Posterior cingulate gyrus (tissue), 11 donors: Measurements from ENCODE around the gene MSLN.

Experiments
- DNase-seq, 10 donors: peaks; one replicate each; pipeline versions ENCODE4 v3.0.0 to v3.0.0-alpha.2; 2020 to 2021; ENCODE audit warnings: mixed read lengths in 3 of 10
- intact Hi-C: fragments of 100-400 bp; cut with DNase I; formaldehyde crosslinking; loops from one replicate; pipeline ENCODE4 v1.15.1; 2023

The MSLN gene

DNA sequence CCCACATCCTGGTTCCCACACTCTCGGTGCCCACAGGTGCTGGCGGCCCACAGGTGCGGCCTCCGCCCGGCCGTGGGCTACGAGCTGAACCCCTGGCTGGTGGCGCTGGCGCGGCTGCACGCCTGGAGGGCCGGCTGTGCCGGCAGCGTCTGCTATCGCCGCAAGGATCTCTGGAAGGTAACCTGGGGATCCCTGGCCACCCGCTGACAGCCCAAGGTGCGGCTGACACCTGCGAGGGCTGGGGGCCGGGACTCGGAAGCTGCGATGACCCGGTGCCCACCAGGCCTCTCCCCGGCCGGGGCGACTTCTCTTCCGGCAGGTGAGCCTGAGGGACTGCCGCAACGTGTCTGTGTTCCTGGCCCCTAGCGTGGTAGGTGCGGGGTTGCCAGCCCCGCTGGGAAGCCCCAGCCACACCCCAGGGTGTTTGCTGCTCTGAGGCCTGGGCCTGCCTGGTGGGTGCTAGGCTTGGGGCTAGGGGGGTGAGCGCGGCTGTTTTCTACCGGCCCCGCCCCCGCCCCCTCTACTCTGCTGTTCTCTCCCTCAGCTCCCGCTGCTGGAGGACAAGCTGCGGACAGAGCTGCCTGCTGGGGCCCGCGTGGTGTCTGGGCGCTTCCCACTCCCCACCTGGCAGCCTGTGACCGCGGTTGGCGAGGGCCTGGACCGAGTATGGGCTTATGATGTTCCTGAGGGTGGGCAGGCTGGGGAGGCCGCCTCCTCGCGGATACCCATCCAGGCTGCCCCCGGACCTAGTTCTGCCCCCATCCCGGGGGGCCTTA lies 38.6 kb upstream of the MSLN start:
- intact Hi-C loops, result loop anchor here (2.0 kb wide), 1 partner anchor 19 kb away; the partner anchor contains the start of gene CIAO3

DNA sequence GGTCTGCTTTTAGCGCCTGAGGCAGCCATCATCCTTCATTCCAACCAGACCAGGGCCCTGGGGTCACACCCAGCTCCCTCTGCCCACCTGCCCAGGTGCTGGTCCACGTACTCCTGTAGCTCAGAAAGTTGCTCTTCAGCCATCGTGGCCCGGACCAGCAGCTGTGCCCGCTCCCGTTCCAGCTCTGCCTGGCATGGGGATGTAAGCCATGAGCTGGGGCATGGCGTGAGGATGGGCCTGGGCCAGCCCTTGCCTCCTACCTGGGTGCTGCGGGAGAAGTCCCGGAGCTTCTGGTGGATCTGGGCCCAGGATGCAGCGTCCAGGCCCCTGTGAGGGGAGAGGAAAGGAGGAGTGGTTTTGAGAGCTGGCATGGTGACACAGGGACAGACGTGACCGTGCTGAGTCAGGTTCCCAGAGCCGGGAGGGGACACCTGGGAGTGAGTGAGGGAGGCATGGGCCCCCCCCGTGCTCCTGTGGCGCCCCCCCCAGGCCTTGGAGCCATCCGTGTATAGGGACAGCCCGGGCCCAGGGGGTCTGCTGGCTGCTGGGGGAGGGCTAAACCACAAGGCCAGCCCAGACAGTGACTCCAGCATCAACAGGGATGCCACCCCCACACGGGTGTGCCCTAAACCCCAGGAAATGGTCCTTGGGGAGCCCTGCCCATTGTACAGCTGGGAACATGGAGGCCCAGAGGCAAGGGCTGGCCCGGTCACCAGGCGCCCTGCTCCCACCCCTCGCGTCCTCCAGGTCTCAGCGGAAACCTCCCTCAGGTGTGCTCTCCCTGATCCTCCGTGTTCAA lies 37.5 kb upstream of the MSLN start:
- DNase-seq, result no peak
- intact Hi-C loops, result no loop called here

More for the DNA sequence above, 38.6 kb upstream of the MSLN start:
- DNase-seq, result peak in 1 of 10 donors; percentile 7

DNA sequence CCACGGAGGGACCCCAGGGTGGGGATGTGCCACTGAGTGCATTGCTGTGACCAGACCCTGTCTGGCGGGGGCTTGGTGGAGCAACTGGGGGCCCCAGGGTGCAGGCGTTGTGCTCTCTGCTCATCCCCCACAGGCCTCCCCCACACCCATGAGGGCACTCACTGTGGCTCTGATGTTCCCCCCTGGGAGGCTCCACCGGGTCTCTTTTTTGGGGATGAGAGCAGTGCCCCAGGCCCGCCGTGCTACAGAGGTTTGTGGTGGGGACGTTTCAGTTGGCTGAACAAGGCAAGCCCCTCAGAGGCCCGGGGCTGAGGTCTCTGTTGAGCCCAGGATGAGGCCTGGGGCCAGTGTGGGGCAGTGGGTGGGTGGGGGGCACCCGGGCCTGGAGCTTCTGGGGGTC lies 36.8 kb upstream of the MSLN start:
- intact Hi-C loops, result no loop called here
- DNase-seq, result no peak

DNA sequence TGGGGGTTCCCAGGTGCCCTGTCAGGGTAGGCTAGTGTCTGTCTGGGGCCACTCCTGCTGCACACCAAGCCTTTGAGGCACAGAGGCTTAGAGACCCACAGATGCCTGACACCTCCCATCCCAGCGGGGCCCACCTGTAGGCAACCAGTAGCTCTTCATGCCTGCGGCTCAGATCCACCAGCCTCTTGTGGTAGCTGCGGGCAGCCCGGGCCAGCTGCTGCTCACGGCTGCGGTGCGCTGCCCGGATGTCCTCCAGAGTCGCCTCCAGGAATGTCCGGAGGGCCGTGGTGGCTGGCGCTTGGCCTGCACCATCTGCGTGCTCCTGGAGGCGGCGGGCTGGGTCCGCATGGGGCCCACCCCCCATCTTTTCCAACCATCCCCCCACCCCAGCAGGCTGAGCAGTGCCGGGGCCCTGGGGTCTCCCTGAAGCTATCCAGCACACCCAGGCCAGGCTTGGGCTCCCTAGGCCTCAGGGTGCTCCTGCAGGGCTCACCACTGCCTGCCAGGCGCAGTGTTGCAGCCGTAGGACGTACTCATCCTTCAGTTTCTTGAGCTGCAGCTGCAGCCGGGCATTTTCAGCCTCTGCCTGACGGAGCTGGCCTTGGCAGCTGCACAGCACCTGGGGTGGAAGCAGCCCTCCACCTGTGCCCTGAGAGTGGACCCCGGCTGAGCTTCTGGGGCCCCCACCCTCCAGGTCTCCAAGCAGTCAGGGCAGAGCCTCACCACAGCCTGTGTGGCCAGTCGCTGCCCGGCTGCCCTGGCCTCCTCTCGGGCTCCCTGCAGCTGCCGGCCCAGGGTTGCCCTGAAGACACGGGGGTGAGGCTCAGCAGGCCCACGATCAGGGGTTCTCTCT lies 36.1 kb upstream of the MSLN start:
- intact Hi-C loops, result no loop called here
- DNase-seq, result no peak

DNA sequence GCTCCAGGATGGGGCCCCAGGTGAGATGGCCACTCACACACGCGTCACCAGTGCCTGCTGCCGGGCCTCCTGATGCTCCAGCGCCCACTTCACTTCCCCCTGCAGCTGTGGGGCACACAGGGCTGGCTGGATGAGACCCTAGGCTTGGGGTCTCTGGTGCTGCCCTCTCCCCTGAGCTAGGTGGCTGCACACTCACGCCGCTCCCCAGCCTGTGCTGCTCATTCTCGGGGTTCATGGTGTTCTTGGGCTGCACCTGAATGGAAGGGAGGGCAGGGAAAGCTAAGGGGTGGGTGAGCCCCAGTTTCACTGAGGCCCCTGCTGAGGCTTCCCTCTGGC lies 35.5 kb upstream of the MSLN start:
- DNase-seq, result no peak
- intact Hi-C loops, result no loop called here

DNA sequence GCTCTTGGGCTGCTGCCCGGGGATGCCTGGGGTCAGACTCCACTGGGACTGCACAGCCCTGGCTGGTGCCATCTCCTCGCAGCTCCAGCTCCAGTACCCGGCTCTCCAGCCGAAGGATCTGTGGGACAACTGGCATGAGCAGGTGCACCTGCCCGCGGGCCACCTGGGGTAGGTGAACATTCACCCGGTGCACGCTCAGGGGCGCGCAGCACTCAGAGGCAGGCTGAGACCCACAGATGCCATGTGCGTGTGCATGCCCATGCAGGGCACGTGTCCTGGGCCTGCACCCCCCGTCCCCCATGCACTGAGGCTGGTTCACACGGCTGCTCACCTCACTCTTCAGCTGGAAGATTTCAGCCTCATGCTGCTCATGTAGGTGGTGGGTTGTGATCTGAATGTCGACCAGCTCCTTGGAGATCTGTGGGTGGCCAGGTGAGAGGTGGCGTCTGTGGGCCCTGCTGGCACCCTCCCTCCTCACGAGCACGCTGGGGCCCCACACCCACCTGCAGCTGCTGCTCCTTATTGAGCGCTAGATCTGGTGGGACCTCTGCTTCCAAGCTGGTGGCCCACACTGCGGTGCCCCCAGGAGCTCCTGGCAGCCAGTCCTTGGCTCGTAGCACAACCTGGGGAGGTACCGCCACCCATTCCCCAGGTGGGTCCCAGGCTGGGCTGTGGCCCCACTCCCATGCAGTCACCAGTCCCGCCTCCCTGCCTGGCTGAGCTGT lies 34.9 kb upstream of the MSLN start:
- intact Hi-C loops, result no loop called here

DNA sequence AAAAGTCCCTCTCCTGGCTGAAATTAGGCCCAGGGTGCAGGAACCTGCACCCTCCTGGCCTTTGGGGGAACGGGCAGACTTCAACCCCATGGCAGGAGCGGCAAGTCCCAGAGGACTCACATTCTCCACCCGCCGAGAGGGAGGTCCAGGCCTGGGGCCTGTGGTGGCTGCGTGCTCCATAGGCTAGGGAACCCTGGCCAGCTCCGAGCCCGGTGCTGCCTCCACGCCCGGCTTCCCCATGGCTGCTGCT lies 34.4 kb upstream of the MSLN start:
- no peak for DNase-seq
- intact Hi-C loops, result no loop called here

More for the DNA sequence above, 34.9 kb upstream of the MSLN start:
- DNase-seq, result no peak

DNA sequence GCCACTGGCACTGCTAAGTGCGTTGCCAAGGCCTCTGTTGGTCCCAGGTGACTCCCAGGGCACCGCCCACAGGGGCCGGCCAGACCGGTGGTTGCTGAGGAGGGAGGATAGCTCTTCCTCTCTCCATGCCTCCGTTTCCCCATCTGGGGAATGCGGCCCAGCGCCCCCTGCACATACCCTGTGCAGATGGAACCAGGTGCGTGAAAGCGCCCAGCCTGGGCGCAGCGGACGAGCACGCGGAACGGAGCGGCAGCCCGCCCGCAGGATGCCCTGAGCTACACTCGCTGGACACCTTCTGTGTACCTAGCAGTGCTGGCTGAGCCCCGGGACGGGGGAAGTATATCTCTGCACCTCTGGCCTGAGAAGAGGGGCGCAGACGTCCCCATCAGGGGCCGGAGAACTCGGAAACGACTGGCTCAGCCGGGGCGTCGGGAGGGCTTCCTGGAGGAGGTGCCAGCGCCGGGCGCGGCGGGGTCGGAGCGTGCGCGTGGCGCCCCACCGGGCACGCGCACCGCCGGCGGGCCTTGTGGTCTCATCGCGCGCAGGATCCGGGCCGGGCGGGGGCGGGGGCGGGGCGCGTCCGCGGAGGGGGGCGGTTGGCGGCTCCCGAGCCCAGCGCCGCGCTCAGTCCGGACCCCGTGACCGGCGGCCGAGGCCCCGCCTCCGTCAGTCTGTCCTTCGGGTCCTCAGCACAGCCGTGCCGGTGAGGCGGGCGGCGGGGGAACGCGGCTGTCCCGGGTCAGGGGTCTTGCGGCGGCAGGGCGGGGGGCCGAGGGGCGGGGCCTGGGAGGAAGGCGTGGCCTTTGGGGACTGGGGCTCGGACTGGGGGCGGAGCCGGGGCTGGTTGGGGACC lies 33.9 kb upstream of the MSLN start, which contains the start of the genes CCDC78 and HAGHL:
Gene CCDC78 (minus strand): TSS at position 6 of the 853 bp plus-strand sequence. CDS start 76 bp downstream, outside the sequence.
Gene HAGHL (plus strand): TSS at position 669 of the 853 bp plus-strand sequence. CDS start 404 bp downstream, outside the sequence.
- intact Hi-C loops, result no loop called here
- DNase-seq, result peak in 6 of 10 donors; percentile 66 to 95 (median 79)

DNA sequence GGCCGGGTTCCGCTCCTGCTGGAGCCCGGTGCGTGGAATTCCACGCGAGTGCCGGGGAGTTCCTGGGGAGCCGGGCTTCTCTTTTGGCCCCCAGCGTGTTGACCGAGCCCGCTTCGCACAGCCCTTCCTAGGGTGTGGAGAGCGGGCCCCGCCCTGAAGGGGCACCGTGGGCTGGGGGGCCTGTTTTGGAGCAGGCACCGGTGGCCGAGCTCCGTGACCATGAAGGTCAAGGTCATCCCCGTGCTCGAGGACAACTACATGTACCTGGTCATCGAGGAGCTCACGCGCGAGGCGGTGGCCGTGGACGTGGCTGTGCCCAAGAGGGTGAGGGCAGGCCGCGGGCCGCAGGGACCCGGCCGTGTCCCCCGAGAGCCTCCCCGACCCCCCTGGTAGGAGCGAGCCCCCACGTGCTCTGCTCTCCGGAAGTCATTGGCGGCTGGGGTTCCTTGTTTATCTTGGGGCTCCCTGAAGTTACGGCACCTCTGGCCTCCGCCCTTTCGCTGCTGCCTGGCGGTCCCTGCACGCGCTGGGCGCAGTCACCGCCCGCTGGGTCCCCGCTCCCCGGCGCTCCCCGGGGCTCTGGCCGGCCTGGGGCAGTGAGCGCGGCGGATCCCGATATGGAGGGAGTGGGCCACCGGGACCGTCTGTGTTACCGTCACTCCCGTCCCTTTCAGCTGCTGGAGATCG lies 33.1 kb upstream of the MSLN start:
- intact Hi-C loops, result no loop called here
- DNase-seq, result no peak

DNA sequence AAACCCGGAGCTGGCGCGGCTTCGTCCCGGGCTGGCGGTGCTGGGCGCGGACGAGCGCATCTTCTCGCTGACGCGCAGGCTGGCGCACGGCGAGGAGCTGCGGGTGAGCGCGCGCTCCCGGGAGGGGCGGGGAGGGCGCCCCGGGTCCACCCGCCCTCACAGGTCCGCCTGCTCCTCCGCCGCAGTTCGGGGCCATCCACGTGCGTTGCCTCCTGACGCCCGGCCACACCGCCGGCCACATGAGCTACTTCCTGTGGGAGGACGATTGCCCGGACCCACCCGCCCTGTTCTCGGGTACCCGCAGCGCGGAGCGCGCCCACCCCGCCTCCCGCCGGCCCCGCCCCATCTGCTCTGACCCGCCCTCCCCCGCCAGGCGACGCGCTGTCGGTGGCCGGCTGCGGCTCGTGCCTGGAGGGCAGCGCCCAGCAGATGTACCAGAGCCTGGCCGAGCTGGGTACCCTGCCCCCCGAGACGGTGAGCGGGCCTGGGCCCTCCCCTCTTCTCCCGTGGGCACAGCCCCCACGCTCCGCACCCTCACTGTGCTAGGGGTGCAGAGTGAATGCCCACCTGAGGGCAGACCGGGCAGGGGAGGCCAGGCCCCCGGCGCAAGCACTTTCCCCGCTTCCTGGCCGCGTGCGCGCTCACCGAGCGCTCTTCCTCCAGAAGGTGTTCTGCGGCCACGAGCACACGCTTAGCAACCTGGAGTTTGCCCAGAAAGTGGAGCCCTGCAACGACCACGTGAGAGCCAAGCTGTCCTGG lies 32.2 kb upstream of the MSLN start:
- peak in 5 of 10 donors; percentile 64 to 95 (median 67) for DNase-seq
- intact Hi-C loops, result no loop called here

DNA sequence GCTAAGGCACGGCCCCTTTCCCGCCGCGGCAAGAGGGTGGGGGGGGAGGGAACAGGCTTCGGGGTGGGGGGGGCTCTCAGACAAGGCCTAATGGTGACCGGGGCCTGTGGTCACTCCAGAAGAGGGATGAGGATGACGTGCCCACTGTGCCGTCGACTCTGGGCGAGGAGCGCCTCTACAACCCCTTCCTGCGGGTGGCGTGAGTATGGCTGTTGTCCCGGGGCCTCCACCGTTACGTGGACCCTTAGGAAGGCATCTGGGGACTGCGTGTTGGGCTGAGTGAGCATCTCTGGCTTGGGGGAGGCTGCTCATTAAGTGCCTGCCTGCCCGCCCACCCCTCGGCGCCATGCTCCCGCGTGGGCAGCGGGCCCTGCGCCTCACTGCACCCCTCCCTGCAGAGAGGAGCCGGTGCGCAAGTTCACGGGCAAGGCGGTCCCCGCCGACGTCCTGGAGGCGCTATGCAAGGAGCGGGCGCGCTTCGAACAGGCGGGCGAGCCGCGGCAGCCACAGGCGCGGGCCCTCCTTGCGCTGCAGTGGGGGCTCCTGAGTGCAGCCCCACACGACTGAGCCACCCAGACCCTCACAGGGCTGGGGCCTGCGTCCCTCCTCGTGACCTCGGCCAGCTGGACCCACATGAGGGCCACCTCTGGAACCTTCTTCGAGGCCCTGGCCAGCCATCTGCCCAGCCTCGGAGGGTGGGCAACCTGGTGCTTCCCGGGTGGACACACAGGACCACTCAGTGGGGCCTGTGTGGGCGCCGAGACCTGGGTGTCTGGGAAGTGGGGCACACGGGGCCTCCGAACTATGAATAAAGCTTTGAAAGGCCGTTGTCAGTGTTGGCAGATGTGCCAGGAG lies 31.4 kb upstream of the MSLN start:
- DNase-seq, result peak in 2 of 10 donors; percentile 90 to 93
- intact Hi-C loops, result no loop called here

DNA sequence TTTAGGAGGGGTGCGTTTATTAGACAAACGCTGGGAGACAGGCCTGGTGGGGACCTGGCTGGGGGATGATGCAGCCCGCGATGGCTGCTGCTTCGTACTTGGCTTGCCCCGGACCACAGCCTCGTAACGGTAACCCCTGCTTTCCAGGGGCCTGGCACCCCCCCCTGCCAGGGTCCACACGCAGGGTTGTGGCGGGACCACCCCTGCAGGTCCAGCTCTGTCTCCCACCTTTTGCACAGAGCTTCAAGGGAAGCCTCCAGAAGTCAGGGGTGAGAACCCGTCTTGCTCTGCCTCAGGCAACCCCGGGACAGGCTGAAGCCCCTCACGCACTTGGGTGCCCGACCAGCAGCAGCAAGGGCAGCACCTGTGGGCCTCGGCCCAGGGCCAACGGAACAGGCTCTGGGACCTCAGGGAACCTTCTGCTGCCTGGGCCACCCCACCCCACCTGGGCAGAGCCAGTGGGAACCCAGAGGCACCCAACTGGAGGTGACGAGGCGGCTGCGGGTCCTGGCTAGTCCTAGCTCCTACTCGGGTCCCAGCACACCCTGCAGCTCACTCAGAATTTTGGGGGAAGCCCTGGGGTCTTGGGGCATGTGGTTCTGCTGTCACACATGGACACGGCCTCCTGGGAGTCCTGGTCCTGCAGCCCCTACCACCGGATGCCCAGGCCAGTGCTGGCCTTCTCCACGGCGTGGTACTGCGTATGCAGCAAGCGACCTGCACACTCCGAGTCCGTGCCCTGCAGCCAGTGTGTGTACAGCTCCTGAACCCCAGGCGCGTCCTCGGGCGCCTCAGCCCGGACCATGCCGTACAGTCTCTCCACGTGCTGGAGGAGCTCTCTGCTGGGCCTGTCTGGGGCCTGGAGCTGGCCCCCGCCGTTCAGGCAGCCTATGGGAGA lies 30.5 kb upstream of the MSLN start:
- peak in 1 of 10 donors; percentile 85 for DNase-seq
- intact Hi-C loops, result no loop called here

DNA sequence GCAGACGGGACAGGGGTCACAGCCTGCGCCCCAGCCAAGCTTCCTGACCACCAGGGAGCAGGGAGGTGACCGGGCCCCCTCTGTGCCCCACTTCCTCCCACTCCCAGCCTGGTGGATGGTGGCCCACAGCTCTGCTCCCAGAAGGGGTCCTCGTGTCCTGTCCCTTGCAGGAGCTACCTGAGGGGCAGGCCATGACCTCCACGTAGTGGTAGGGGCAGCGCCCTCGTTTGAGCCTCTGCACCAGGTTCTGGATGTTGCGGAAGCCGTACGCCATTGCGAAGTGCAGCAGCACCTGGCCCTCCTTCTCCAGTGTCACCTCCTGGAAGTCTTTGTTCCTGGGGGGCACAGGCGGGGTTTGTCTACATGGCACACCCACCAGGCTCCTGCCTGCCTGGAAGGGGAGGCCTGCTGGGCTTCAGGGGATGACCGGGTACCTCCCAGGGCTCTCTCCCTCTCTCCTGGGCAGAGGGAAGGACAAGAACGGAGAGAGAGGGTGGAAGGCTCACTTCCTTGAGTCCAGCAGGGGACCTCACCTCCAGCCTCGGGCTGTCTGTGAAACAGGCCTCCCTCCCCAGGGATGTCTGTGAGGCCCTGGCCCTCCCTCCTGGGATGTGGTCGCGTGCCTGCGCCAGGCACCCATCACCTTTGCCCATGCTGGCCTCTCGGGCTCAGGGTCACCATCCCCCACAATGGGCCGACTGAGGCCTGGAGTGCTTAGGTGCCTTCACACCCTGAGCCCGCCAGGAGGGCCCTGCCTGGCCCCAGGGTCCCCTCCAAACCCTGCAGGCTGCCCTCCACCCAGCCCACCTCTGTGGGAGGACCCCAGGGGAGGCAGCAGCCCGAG lies 29.6 kb upstream of the MSLN start:
- intact Hi-C loops, result no loop called here
- DNase-seq, result peak in 1 of 10 donors; percentile 75

DNA sequence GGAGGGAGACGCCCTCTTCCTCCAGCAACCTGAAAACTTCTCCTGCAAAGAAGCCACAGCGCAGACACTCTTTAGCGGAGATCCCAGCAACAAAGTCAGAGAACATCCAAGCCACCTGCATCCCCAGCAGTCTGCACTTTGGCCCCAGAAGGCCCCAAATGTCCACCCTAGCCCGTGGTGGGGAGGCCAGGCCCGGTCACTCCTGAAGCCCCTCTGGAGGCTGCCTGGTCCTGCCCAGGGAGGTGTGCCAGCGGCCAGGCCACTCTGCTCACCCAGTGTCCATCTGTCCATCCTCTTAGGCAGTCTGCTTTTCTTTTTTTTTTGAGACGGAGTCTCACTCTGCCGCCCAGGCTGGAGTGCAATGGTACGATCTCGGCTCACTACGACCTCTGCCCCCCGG lies 28.2 kb upstream of the MSLN start:
- DNase-seq, result no peak
- intact Hi-C loops, result no loop called here

DNA sequence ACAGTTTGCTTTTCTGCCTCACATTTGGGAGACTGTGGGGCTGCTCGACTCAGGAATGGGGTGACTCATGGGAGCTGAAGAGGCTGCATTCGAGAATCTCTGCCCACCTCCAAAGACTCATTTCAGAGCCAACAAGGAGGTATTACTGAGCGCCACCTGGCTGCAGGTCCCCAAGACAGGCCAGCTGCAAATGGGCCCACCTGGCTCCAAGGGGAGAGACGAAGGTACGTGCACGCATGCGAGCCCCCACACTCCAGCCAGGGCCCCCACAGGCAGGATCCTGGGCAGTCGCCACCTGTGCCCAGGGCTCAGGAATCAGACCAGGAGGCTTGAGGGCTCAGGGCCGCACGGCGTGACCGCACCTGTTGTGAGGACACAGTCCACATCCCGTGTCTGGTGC lies 27.6 kb upstream of the MSLN start:
- peak in 1 of 10 donors; percentile 76 for DNase-seq
- intact Hi-C loops, result no loop called here
